HG03469 (cell line): ENCODE measurements around the gene PSKH1.

Experiments
- ATAC-seq: cut with Tn5 transposase; IDR thresholded peaks from one replicate; pipeline ENCODE4 v1.9.1; 2021; ENCODE audit warnings: mild to moderate bottlenecking, moderate library complexity, moderate number of reproducible peaks; ENCODE audit not compliant: unreplicated experiment

Gene PSKH1

DNA sequence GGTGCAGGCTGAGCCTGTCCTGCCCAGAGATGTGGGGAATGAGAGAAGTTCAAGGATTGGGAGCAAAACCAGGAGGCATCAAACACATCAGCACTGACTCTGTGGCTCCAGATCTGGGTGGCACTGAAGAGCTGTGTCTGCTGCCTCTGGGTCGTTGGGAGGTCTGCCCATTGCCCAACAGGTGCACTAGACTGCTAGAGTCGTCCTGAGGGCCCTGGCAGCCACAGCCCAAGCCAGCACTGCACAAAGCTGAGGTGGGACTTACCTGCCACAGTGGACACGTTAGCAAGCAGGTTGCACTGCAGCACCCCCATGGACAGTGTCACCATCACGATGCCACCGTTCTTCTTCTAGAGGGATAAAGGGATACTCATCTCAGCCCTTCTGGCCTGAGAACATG, 84.0 kb downstream of the PSKH1 start:
- no peak for ATAC-seq

DNA sequence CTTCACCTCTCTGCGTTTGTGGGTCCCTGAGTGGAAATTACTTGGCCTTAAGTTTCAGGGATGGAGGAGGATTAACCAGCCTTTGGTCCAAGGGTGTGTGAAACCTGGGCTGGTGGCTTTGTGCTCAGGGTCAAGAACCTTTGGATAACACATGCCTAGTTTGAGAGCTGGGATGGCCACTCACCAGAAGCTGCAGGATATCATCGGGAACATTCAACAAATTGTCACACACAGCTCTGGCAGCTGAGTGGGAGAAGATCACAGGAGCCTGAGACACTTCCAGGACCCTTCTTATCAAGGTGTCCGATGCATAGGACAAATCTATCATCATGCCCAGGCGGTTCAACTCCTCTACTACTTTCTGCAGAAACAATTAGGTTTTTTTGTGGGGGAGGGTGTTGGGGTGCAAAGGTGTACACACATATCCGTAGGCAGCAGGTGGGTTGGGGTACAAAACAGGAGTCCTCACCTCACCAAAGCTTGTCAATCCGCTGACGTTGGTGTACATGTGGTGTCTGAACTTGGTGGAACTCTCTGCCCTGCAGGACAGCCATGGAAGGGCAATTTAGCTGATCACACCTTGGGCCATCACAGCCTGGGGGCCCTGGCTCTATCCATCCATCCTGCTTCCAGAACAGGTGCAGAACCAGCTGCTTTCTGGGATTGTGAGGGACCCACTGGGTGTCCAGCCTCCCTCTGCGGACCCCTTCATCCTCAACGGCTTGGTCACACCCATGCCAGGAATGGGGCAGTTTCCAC, 84.6 kb downstream of the PSKH1 start:
- no peak for ATAC-seq
